Measurements from ENCODE around the gene CGREF1. TPM values are rescaled to one million over a fixed set of nuclear protein-coding genes. Genes with fewer than 3 reads are reported as not detected.

CGREF1 gene
- total RNA-seq, 1 experiment from 2014 or later: 0.37 TPM

GRCh38 chr2:27080603-27080936 lies 38.4 kb downstream of the CGREF1 start:
- Histone ChIP-seq H4K20me1 (ENCODE audit: insufficient read depth) (no peaks in the 10 kb centered on the region), H3K27ac (no peak overlapping the region), H2AFZ (no peak overlapping the region), H3K4me1 (replicated peaks; ENCODE audit: insufficient read depth) (peaks cover 13% of the 10 kb centered on the region), H3K79me2 (ENCODE audit: low read depth) (no peaks in the 10 kb centered on the region), H3F3A (ENCODE audit: insufficient read depth, low read depth) (peaks cover 14% of the 10 kb centered on the region; the same call in 1 of the 2 replicates), H3K4me2 (peak overlapping the region; percentile 79; the same call in 1 of the 2 replicates), H3K9me3 (ENCODE audit: insufficient read depth, low read depth) (no peaks in the 10 kb centered on the region), H3K27me3 (ENCODE audit: insufficient read depth, low read depth) (peaks cover 18% of the 10 kb centered on the region), H3K4me3 (no peak overlapping the region), H3K9me2 (ENCODE audit: insufficient read depth) (no peaks in the 10 kb centered on the region), H3K36me3 (ENCODE audit: low read depth) (no peaks in the 10 kb centered on the region)
- ChIA-PET CTCF (interaction anchor here (0.6 kb wide), 1 partner anchor 158 kb away, joined by 3 read pairs; no protein-coding TSS in a partner anchor), POLR2A (ENCODE audit: unreplicated experiment) (interaction anchor here (0.7 kb wide), 1 partner anchor 289 kb away, joined by 4 read pairs; no protein-coding TSS in a partner anchor)
- no TSS peak for BruUV-seq (replicated peaks)
- DNase-seq: no peak
- intact Hi-C loops (cut with micrococcal nuclease; ENCODE audit: unreplicated experiment): no loop called here
- TF ChIP-seq EZH2 (IDR thresholded peaks at IDR 0.05; ENCODE audit: low read depth) (no peak), CTCF (conservative IDR thresholded peaks at IDR 0.05) (no peak)

DNA sequence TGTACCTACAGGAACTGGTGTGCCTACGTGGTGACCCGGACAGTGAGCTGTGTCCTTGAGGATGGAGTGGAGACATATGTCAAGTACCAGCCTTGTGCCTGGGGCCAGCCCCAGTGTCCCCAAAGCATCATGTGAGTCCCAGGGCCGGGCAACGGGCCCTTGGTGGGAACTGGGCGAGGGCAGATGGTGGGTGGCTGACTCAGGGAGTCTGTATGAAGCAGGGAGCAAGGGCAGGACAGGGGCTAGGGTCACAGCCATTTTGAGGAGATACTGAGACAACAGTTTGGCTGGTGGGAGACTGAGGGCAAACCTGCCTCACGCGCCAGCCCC lies 38.8 kb downstream of the CGREF1 start:
- BruUV-seq (replicated peaks): no TSS peak
- Histone ChIP-seq H4K20me1 (ENCODE audit: insufficient read depth) (no peaks in the 10 kb centered on the region), H3K27me3 (ENCODE audit: insufficient read depth, low read depth) (peaks cover 18% of the 10 kb centered on the region), H3F3A (ENCODE audit: insufficient read depth, low read depth) (peaks cover 10% of the 10 kb centered on the region; the same call in 1 of the 2 replicates), H2AFZ (no peak overlapping the region), H3K79me2 (ENCODE audit: low read depth) (no peaks in the 10 kb centered on the region), H3K36me3 (ENCODE audit: low read depth) (no peaks in the 10 kb centered on the region), H3K4me2 (no peak overlapping the region), H3K4me3 (no peak overlapping the region), H3K27ac (no peak overlapping the region), H3K4me1 (replicated peaks; ENCODE audit: insufficient read depth) (peaks cover 9% of the 10 kb centered on the region), H3K9me3 (ENCODE audit: insufficient read depth, low read depth) (no peaks in the 10 kb centered on the region), H3K9me2 (ENCODE audit: insufficient read depth) (no peaks in the 10 kb centered on the region)
- intact Hi-C loops (cut with micrococcal nuclease; ENCODE audit: unreplicated experiment): no loop called here
- CTCF ChIA-PET: interaction anchor here (0.6 kb wide), 1 partner anchor 158 kb away, joined by 3 read pairs; no protein-coding TSS in a partner anchor
- TF ChIP-seq EZH2 (IDR thresholded peaks at IDR 0.05; ENCODE audit: low read depth) (no peak), CTCF (conservative IDR thresholded peaks at IDR 0.05) (no peak)
- no peak for DNase-seq
- POLR2A ChIA-PET (ENCODE audit: unreplicated experiment): no interaction called here

GRCh38 chr2:27079233-27080139 lies 39.4 kb downstream of the CGREF1 start:
- POLR2A ChIA-PET (ENCODE audit: unreplicated experiment): no interaction called here
- no peak overlapping the region for H2AFZ ChIP-seq
- CTCF ChIA-PET: interaction anchor here (0.6 kb wide), 1 partner anchor 157 kb away, joined by 3 read pairs; no protein-coding TSS in a partner anchor
- H3F3A ChIP-seq (ENCODE audit: insufficient read depth, low read depth): peaks cover 7% of the 10 kb centered on the region; the same call in 1 of the 2 replicates
- no peaks in the 10 kb centered on the region for H4K20me1 ChIP-seq (ENCODE audit: insufficient read depth)
- H3K27me3 ChIP-seq (ENCODE audit: insufficient read depth, low read depth): peaks cover 18% of the 10 kb centered on the region
- peaks cover 8% of the 10 kb centered on the region for H3K4me1 ChIP-seq (replicated peaks; ENCODE audit: insufficient read depth)
- H3K27ac ChIP-seq: no peak overlapping the region
- intact Hi-C loops (cut with micrococcal nuclease; ENCODE audit: unreplicated experiment): no loop called here
- H3K9me2 ChIP-seq (ENCODE audit: insufficient read depth): no peaks in the 10 kb centered on the region
- no peak overlapping the region for H3K4me3 ChIP-seq
- no peak for DNase-seq
- TF ChIP-seq CTCF (conservative IDR thresholded peaks at IDR 0.05) (no peak), EZH2 (IDR thresholded peaks at IDR 0.05; ENCODE audit: low read depth) (no peak)
- H3K9me3 ChIP-seq (ENCODE audit: insufficient read depth, low read depth): no peaks in the 10 kb centered on the region
- no peaks in the 10 kb centered on the region for H3K36me3 ChIP-seq (ENCODE audit: low read depth)
- H3K4me2 ChIP-seq: no peak overlapping the region
- H3K79me2 ChIP-seq (ENCODE audit: low read depth): no peaks in the 10 kb centered on the region
- BruUV-seq (replicated peaks): no TSS peak

All from PC-9 (cell line).